ENCODE results near the gene GNGT1. TPM values are rescaled to one million over a fixed set of nuclear protein-coding genes. Genes with fewer than 3 reads are reported as not detected.

Gene GNGT1
- total RNA-seq, 4 donors from 2014 or later: not detected

GRCh38 chr7:93926800-93927199, 20.4 kb downstream of the GNGT1 start:
- Histone ChIP-seq H3K4me1 (peaks cover 3 to 11% of the 10 kb centered on the region in 2 donors), H3K36me3 (no peaks in the 10 kb centered on the region), H3K27me3 (peaks cover under 1 to 3% (median 1%) of the 10 kb centered on the region in 3 donors), H3K4me3 (no peak overlapping the region), H3K9me3 (no peaks in the 10 kb centered on the region), H3K27ac (peak overlapping the region in 3 of 4 donors; percentile 9 to 47 (median 27))
- no peak for DNase-seq
- in situ Hi-C loops (cut with MboI; ENCODE audit: low sequenced_read_pairs in 4 of 4): no loop called here
- ATAC-seq: no peak
- intact Hi-C loops (cut with DNase I; ENCODE audit: low total_unique reads): loop anchor here (10.0 kb wide), 1 partner anchor 368 kb away; no protein-coding TSS in a partner anchor
- TF ChIP-seq POLR2A (IDR thresholded peaks at IDR 0.05): no peak
- no peak for TF ChIP-seq CTCF (IDR thresholded peaks at IDR 0.05 in 4 of 5, conservative IDR thresholded peaks at IDR 0.05 in 1 of 5)

DNA sequence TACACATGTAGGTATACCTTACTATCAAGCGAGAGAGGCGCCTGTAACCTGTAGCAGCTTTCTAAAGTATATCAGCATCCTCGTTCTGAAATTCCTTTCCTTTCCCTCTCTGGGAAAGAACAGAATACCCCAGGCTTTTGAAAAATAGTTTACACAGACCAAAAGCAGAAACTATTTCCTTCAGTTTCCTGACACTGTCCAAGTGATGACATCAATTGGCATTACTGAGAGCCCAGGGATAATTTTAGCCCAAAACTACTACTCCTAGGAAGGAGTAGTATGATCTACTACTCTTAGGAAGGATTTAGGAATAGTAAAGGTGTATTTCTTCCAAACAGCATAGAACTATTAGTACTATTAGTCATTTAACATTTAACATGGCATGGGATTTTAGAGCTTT, 21.2 kb downstream of the GNGT1 start:
- peak overlapping the region; percentile 9 to 47 (median 24) for H3K27ac ChIP-seq
- DNase-seq: no peak
- no peak for TF ChIP-seq CTCF (IDR thresholded peaks at IDR 0.05 in 4 of 5, conservative IDR thresholded peaks at IDR 0.05 in 1 of 5)
- TF ChIP-seq POLR2A (IDR thresholded peaks at IDR 0.05): no peak
- no peaks in the 10 kb centered on the region for H3K9me3 ChIP-seq
- H3K36me3 ChIP-seq: no peaks in the 10 kb centered on the region
- H3K4me3 ChIP-seq: no peak overlapping the region
- intact Hi-C loops (cut with DNase I; ENCODE audit: low total_unique reads): loop anchor here (10.0 kb wide), 1 partner anchor 367 kb away; no protein-coding TSS in a partner anchor
- peaks cover 3 to 9% of the 10 kb centered on the region in 2 donors for H3K4me1 ChIP-seq
- no peak for ATAC-seq
- no peaks in the 10 kb centered on the region for H3K27me3 ChIP-seq
- in situ Hi-C loops (cut with MboI; ENCODE audit: low sequenced_read_pairs in 4 of 4): no loop called here

GRCh38 chr7:93931655-93932054, 25.3 kb downstream of the GNGT1 start:
- no peak for DNase-seq
- intact Hi-C loops (cut with DNase I; ENCODE audit: low total_unique reads) (no loop called here), in situ Hi-C loops (cut with MboI; ENCODE audit: low sequenced_read_pairs in 4 of 4) (loop anchor here in 1 of 4 donors (10.0 kb wide), 1 partner anchor 73 kb away; the partner anchor contains the start of gene BET1)
- H3K4me1 ChIP-seq: peaks cover 3% of the 10 kb centered on the region in 2 donors
- H3K4me3 ChIP-seq: no peak overlapping the region
- ATAC-seq: no peak
- TF ChIP-seq CTCF (IDR thresholded peaks at IDR 0.05 in 4 of 5, conservative IDR thresholded peaks at IDR 0.05 in 1 of 5) (no peak), POLR2A (IDR thresholded peaks at IDR 0.05) (no peak)
- no peaks in the 10 kb centered on the region for H3K27me3 ChIP-seq
- H3K36me3 ChIP-seq: no peaks in the 10 kb centered on the region
- H3K9me3 ChIP-seq: no peaks in the 10 kb centered on the region
- no peak overlapping the region for H3K27ac ChIP-seq

DNA sequence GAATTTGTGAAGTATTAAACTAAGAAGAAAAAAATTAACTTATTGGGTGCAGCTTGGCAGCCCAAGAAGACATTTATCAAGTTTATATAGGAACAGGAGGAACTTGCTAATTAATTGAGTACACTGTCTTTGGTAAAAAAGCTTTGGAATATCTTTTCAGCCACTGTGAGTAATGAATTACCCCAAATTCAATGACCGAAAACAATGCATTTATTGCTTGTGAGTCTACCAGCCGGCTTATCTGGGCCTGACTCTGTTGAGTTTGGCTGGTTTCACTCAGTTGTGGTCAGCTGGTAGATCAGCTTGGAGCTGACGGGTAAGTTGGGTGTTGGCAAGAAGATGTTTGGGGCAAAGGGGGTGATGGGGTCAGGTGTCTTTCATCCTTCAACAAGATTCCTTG, 26.8 kb downstream of the GNGT1 start:
- Histone ChIP-seq H3K9me3 (no peaks in the 10 kb centered on the region), H3K4me1 (no peaks in the 10 kb centered on the region), H3K27ac (no peak overlapping the region), H3K27me3 (no peaks in the 10 kb centered on the region), H3K36me3 (no peaks in the 10 kb centered on the region), H3K4me3 (no peak overlapping the region)
- ATAC-seq (no peak), DNase-seq (no peak)
- intact Hi-C loops (cut with DNase I; ENCODE audit: low total_unique reads) (no loop called here), in situ Hi-C loops (cut with MboI; ENCODE audit: low sequenced_read_pairs in 4 of 4) (loop anchor here in 1 of 4 donors (10.0 kb wide), 1 partner anchor 72 kb away; the partner anchor contains the start of gene BET1)
- no peak for TF ChIP-seq CTCF (IDR thresholded peaks at IDR 0.05 in 4 of 5, conservative IDR thresholded peaks at IDR 0.05 in 1 of 5)
- TF ChIP-seq POLR2A (IDR thresholded peaks at IDR 0.05): no peak

DNA sequence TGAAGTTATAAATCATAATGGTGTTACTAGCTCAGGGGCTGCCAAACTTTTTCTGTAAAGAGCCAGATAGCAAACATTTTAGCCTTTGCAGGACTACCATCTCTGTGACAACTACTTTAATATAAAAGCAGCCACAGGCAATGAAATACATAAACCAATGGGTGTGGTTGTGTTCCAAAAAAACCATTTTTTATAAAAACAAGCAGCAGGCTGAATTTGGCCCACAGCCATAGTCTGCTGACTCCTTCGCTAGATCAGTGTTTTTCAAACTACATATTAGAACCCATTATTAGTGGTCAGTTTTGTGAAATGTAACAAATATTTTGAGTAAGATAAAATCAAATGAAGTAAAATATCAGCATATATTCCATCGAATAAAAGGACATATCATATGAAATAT, 28.7 kb downstream of the GNGT1 start:
- no peaks in the 10 kb centered on the region for H3K36me3 ChIP-seq
- DNase-seq: no peak
- no peaks in the 10 kb centered on the region for H3K9me3 ChIP-seq
- in situ Hi-C loops (cut with MboI; ENCODE audit: low sequenced_read_pairs in 4 of 4): loop anchor here in 1 of 4 donors (10.0 kb wide), 1 partner anchor 70 kb away; the partner anchor contains the start of gene BET1
- no peaks in the 10 kb centered on the region for H3K4me1 ChIP-seq
- intact Hi-C loops (cut with DNase I; ENCODE audit: low total_unique reads): no loop called here
- no peak for TF ChIP-seq CTCF (IDR thresholded peaks at IDR 0.05 in 4 of 5, conservative IDR thresholded peaks at IDR 0.05 in 1 of 5)
- TF ChIP-seq POLR2A (IDR thresholded peaks at IDR 0.05): no peak
- no peak for ATAC-seq
- H3K27ac ChIP-seq: no peak overlapping the region
- H3K4me3 ChIP-seq: no peak overlapping the region
- H3K27me3 ChIP-seq: no peaks in the 10 kb centered on the region

Data from gastrocnemius medialis (tissue), 4 donors.